ENCODE measurements around the gene CACFD1. TPM values are rescaled to one million over a fixed set of nuclear protein-coding genes. Genes with fewer than 3 reads are reported as not detected.
A peak's percentile ranks its signal among the peaks of the same experiment; 100 is the strongest.

Gene CACFD1
- total RNA-seq, 1 experiment from 2014 or later, result 8.2 TPM

DNA sequence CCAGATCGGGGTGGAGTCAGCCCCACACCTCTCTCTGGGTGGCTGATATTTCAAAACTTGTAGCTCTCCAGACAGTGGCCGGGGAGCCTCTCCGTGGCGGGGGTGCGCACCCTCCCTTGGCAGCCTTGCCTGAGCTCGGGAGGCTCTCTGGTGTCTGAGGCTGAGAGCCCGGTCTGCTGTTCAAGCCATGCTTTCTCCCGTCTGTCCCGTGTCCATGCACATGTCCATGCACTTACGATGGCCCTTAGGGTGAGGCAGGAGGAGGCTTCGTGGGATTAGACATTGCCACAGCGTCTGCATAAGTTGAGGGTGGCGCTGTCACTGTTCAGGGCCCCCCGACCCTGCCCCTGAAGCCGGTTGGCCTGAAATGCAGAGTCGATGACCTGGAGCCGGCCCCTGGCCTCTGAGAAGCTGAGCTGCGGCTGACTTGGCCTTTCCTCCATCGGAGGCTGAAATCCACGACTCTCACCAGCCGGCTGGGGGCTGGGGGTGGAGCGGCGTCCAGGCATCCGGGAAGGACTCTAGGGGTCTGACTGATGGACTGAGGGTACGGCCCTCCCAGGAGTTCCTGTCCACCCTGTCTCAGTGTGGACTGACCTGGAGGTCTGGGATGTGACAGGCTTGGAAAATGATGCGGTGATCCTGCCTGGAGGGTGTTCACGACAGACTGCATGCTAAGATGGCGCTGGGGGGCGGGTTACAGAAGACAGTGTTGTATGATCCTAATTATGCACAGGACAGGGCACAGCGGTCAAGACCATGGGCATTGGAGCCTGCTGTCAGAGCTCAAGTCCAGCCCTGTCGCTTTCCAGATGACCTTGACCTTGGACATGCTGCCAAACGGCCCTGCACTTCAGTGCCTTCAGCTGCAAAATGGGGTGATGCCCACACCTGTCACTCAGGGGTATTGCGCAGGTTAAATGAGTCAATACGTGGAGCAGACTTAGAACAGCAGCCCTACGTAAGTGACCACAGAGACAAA lies 37.4 kb downstream of the CACFD1 start:
- no peak for DNase-seq (ENCODE audit: low read depth)

DNA sequence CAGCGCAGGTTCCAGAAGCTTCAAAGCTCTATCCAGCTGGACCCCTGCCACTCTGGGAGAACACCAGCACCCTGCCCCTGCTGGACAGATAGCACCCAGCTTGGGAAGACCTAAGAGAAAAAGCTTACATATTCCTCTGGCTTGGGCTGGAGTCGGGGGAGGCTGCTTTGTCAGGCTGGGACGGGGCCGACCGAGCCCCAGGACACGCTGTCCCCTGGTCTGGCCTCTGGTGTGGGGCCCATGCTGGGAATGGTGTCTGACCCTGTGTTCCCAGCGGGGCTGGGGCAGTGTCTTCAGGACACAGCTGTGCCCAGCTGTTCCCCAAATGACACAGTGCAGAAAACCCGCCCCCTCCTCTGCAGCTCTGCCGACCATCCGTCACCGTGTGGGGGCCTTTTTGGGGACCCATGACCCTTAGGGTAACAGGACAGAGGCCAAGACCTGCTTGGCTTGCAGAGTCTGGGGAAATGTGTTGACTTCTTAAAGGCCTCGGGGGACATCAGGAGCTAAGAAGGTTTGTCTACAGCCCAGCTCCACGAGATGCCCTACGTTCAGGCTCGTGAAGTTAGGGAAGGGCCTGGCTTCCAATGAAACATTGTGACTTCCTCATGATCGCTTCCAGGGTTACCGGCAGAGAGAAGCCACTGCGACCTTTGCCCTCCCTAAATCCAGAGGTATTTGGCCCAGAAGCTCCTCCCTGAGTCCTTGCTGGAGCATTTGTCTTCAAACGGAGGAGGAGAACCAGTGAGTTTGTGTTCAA lies 39.5 kb downstream of the CACFD1 start:
- no peak for DNase-seq (ENCODE audit: low read depth)

- DNase-seq (ENCODE audit: low read depth), result no peak
These were observed 40.1 kb downstream of the CACFD1 start for GRCh38 chr9:133499892-133500270.

DNA sequence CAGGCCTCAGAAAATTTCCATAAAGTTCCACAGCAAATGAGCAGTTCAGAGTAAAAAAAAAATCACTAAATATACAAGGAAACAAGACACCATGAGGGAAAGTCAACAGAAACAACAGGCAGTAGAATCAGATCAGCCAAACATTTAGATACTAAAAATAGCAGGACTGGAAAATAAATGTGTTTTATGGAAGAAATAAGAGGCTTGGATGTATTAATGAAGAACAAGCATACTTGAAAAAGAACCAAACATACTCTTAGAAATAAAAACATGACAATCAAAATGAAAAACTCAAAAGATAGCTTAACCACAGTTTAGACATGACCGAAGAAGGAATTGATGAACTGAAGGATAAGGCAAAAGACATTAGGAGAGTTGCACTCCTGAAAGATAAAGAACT lies 42.3 kb downstream of the CACFD1 start:
- DNase-seq (ENCODE audit: low read depth), result no peak

DNA sequence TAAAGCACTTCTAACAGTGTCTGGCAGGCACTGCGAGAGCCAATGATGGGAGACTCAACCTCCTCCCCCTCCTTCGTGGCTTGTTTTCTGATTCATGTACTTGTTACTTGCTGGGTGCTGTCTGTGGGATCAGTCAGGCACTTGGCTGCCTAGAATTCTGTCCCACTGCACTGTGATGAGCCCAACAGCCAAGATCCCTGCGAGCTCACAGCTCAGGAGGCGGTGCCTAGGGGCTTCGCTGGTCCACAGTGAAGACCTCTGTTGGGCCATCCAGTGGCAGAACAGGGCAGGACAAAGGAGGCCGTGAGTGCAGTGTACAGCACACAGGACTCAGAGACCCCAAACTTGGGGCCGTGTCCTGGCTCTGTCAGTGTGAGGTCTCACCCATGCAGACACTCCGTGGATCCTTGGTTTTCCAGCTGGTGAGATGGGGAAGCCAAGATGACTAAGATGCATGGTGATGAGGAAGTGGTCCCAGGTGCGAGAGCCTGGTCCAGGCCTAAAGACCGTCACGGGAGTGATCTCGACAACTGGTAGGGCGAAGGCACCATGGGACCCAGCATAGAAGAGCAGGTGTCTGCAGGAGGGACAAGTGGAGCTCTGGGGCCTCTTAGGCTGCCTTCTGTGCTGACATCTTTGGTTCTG lies 45.5 kb downstream of the CACFD1 start:
- peak; percentile 35 for DNase-seq (ENCODE audit: low read depth)

DNA sequence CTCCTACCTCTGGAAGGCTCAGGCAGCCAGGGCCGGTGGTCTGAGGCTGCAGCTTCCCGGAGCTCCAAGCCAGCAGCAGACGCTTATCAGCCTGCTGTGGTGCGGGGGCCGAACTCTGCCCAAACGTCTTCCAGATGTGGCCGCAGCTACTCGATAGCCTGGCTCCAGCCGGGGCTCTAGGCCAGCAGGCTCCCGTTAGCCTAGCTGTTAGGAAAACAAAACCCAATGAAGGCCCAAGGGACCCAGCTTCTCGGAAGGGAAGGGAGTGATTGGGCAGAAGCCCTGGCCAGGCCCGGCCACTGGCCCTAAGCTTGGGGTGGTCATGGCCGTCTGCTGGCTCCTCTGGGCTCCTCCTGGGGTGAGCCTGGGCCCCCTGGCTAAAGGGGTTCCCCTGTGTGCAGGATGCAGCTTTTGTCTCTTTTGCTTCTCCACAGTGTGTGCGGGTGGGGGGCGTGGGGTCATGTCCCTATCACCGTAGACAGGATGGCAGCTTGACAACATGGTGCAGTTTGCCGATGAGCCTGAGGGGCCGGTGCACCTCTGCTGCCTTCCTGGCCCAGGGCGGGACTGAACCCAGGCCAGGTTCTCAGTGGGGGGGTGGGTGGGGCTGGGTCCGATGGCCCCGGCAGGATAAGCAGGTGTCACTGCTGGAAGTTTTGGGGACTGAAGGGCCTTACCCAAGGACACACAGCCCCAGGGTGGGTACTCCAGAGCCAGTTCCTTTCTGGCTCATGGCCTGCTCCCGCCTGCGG lies 46.3 kb downstream of the CACFD1 start:
- no peak for DNase-seq (ENCODE audit: low read depth)

- DNase-seq (ENCODE audit: low read depth), result peak; percentile 95
These were observed 46.9 kb downstream of the CACFD1 start for GRCh38 chr9:133506653-133507038.

DNA sequence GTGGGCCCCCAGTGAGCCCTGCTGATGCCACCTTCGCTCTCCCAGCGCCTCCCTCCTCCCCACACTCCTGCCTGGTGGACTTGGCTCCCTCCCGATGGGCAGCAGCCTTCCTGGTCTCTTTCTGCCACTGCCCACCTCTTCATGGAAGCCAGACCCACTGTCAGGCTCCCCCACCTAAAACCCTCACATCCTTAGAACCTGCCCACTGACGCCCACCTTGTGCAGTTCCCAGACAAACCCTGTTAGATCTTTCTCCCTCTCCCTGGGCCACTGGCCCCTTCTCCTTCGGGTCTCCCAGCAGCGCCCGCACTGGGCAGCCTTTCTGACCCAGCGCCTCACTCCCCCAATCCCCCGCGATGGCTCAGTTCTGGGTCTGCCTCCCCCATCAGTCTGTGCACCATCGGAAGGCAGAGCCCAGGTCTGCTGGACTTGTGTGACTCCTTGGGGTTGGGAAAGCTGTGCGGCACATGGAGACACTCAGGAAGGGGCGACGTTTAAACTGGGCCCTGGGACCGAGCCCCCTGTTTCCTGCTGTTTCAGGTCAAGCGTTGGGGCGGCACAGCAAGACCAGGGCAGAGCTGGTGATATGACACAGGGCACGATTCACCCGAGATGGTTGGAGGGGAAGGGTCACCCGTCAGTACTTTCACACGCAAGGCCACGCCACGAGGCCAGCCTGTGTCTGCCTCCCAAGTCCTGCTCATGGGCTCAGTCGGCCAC lies 47.6 kb downstream of the CACFD1 start:
- no peak for DNase-seq (ENCODE audit: low read depth)

DNA sequence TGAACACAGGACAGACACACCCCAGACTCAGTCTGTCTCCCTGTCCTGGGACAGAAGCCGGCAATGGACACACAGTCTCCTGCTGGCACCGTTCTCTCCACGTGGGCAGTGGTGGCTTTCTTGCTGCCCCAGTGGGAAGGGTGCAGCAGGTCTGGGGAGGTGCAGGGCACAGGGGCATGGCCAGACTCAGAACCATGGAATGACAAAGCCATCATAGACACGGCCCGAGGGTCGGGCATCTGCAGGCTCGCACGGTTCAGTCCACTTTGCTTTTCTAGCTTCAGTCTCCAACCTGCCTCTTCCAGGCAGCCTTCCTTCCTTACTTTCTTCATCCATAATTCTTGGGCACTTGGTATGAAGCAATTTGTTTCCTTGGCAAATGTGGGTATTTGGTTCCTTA lies 48.3 kb downstream of the CACFD1 start:
- no peak for DNase-seq (ENCODE audit: low read depth)

- DNase-seq (ENCODE audit: low read depth), result no peak
These were observed 49.7 kb downstream of the CACFD1 start for GRCh38 chr9:133509179-133510083.

GRCh38 chr9:133510926-133511505 lies 51.2 kb downstream of the CACFD1 start:
- DNase-seq (ENCODE audit: low read depth), result no peak

GRCh38 chr9:133511607-133512006 lies 51.8 kb downstream of the CACFD1 start:
- DNase-seq (ENCODE audit: low read depth), result no peak

GRCh38 chr9:133512253-133513213 lies 52.8 kb downstream of the CACFD1 start:
- no peak for DNase-seq (ENCODE audit: low read depth)

DNA sequence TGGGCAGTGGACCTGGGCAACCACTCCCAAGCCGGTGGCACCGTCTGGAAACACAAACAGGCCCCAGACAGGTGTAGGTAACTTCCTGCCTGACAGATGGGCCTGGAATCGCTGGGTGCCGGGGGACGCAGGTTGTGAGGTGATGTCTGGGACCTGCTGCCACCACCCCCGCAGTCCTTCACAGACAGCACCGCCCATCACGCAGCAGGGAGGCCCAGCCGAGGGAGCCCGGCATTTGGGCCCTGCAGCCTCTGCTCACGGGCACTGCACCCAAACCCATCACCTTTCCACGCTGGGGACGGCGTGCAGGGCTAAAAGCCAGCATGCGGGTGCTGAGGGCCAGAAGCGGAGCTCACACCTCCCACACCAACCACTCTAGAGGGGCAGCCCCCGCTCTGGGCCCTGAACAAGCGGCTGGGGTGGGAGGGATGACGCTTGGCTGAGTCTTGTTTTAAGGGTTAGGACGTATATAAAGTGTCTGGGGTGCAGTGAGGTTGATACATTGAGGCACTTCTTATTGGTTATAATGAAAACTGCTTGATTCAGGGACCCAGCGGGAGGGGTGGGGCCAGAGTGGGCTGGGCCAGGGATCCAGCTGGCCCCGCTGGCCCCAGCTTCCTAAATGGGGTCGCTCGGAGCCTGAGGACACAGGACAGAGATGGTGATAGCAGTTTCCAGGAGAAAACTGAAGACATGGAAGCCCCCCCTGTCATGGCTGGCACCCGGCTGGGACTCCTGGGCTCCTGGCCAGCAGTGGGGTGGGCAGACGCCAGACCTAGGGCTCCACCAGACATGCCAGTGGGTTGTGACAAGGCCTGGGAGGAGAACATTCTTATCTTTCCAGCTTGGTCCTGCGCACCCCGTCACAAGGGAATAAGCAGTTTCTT lies 53.7 kb downstream of the CACFD1 start:
- no peak for DNase-seq (ENCODE audit: low read depth)

DNA sequence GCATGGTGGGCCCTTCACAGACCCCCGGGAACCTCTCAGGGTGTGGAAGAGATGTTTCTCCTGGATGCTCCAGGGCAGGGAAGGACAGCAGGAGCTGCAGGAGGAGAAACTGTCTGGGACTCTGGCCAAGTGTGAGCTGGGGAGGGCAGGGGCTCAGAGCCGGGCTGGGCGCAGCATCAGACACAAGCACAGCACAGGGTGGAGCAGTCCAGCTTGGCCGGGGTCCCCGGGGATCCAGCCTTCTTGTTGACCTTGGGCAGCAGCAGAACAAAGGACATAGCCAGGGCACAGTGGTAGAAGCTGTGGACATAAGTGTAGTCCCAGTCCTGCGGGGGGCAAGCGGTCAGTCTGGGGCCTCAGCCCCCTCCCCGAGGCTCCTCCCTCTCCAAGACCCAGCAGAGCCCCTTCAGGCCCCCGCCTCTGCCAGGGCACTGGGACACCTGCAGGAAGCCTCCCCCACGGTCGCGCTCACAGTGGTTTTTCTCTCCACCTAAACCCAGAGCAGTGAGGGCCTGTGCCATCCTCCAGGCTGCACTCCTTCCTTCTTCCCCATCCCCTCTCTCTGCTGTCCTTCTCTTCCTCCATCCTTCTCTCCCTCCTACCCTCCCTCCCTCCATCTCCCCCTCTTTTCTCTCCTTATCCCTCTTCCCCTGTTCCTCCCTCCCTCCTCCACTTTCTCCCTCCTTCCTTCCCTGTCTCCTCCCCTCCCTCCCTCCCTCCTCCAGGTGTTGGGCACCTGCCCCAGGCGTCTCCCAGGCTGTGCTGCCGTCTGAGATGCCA lies 54.9 kb downstream of the CACFD1 start:
- no peak for DNase-seq (ENCODE audit: low read depth)

DNA sequence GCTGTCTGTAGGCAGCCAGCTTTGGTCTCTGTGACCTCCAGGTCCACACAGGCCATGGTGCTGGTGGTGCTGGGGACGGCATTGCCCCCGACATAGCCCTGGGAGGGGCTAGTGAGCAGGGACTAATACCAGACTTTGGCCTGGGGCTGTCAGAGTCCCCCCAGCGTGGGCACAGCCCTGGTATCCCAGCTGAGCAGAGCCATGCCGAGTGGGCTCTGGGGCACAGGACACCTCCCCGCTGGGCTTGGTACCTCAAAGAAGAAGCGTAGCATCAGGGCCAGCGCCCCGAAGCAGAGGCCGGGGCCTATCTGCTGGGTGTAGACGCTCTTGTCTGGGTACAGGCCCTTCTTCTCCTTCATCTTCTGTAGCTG lies 55.4 kb downstream of the CACFD1 start:
- no peak for DNase-seq (ENCODE audit: low read depth)

Data from LHCN-M2 (cell line).